ENCODE results near the gene PLAGL1. TPM values are rescaled to one million over a fixed set of nuclear protein-coding genes. Genes with fewer than 3 reads are reported as not detected.
A peak's percentile ranks its signal among the peaks of the same experiment; 100 is the strongest.

PLAGL1 gene
- total and polyA plus RNA-seq, 2 of the 13 experiments (the other 11 are each of a cell fraction or from before 2014, with no cell fraction given), result 0.60 to 2.3 TPM

DNA sequence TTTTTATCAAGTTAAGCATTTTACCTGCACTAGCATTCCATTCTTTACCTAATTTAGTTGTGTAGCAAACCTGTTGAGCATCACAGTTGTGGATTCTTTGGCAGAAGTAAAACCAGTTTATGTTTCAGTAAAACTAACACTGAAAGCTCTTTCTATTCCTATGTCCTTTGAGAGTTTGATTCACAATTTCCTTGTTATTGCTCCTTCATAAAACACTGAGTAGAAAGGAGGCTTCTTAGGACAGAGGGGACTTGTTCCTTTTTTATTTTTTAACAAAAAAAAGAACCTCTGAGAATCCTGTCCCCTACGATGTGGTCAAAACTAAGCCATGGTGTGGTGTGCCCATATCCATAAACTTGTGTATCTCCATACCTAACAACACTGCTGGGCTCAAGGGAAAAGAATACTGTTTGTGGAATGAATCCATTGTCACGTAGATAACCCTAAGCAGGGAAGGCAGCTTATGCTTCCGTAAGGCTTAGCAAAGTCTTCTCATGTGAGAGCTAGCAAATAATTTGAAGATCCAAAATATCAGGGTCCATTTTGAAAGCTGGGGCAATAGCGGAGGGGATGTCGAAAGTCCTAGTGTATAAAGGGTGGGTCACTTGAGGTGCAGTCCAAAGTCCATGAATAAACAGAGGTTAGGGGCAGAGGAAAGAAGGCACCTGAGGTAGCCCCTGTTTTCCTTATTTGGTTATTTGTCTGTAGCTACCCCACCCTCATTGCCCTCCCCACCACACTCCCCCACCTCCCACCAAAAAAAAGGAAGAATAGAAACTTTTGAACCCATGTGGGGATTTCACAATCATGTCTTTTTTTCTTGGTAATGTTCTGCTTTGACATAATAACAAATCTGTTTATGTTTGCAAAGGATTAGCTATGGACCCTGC, 71.0 kb downstream of the PLAGL1 start (continued):
- TF ChIP-seq, protein P1, sequence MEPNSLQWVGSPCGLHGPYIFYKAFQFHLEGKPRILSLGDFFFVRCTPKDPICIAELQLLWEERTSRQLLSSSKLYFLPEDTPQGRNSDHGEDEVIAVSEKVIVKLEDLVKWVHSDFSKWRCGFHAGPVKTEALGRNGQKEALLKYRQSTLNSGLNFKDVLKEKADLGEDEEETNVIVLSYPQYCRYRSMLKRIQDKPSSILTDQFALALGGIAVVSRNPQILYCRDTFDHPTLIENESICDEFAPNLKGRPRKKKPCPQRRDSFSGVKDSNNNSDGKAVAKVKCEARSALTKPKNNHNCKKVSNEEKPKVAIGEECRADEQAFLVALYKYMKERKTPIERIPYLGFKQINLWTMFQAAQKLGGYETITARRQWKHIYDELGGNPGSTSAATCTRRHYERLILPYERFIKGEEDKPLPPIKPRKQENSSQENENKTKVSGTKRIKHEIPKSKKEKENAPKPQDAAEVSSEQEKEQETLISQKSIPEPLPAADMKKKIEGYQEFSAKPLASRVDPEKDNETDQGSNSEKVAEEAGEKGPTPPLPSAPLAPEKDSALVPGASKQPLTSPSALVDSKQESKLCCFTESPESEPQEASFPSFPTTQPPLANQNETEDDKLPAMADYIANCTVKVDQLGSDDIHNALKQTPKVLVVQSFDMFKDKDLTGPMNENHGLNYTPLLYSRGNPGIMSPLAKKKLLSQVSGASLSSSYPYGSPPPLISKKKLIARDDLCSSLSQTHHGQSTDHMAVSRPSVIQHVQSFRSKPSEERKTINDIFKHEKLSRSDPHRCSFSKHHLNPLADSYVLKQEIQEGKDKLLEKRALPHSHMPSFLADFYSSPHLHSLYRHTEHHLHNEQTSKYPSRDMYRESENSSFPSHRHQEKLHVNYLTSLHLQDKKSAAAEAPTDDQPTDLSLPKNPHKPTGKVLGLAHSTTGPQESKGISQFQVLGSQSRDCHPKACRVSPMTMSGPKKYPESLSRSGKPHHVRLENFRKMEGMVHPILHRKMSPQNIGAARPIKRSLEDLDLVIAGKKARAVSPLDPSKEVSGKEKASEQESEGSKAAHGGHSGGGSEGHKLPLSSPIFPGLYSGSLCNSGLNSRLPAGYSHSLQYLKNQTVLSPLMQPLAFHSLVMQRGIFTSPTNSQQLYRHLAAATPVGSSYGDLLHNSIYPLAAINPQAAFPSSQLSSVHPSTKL (CRISPR knock-in tag; IDR thresholded peaks at IDR 0.05), result peak; percentile 34
- no peak for TF ChIP-seq SOX6 (IDR thresholded peaks at IDR 0.05)
- peak; percentile 59 for TF ChIP-seq SOX6 (CRISPR knock-in tag; IDR thresholded peaks at IDR 0.05)
- TF ChIP-seq, protein P2, sequence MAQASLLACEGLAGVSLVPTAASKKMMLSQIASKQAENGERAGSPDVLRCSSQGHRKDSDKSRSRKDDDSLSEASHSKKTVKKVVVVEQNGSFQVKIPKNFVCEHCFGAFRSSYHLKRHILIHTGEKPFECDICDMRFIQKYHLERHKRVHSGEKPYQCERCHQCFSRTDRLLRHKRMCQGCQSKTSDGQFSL (CRISPR knock-in tag; IDR thresholded peaks at IDR 0.05), result no peak
- TF ChIP-seq MAF1 (CRISPR knock-in tag; IDR thresholded peaks at IDR 0.05; ENCODE audit: borderline replicate concordance), result no peak
- no peak for TF ChIP-seq ZNF775 (CRISPR knock-in tag; IDR thresholded peaks at IDR 0.05; ENCODE audit: borderline replicate concordance)
- TF ChIP-seq ZMAT3 (CRISPR knock-in tag; conservative IDR thresholded peaks at IDR 0.05), result no peak
- TF ChIP-seq ZNF570 (CRISPR knock-in tag; IDR thresholded peaks at IDR 0.05; ENCODE audit: borderline replicate concordance), result no peak
- TF ChIP-seq RARA (CRISPR knock-in tag; IDR thresholded peaks at IDR 0.05), result 0 out of 2 replicates have a peak, but pooled peaks have one; percentile 16
- peak; percentile 42; the same call in 1 of the 2 replicates for TF ChIP-seq PITX1 (CRISPR knock-in tag; IDR thresholded peaks at IDR 0.05)
- TF ChIP-seq HNF4A (CRISPR knock-in tag; IDR thresholded peaks at IDR 0.05), result peak; percentile 75
- TF ChIP-seq PTBP1 (IDR thresholded peaks at IDR 0.05; ENCODE audit: low read depth, low read length, poor library complexity, severe bottlenecking), result no peak
- TF ChIP-seq ZNF607 (CRISPR knock-in tag; IDR thresholded peaks at IDR 0.05; ENCODE audit: borderline replicate concordance), result no peak
- peak; percentile 48; the same call in 1 of the 2 replicates for TF ChIP-seq NCOR1 (IDR thresholded peaks at IDR 0.05; ENCODE audit: borderline replicate concordance, low read length)
- 0 out of 2 replicates have a peak, but pooled peaks have one; percentile 22 for TF ChIP-seq POGZ (CRISPR knock-in tag; IDR thresholded peaks at IDR 0.05)
- TF ChIP-seq HNRNPK (IDR thresholded peaks at IDR 0.05; ENCODE audit: low read depth, low read length, poor library complexity, severe bottlenecking), result peak; percentile 32
- TF ChIP-seq, protein P3, sequence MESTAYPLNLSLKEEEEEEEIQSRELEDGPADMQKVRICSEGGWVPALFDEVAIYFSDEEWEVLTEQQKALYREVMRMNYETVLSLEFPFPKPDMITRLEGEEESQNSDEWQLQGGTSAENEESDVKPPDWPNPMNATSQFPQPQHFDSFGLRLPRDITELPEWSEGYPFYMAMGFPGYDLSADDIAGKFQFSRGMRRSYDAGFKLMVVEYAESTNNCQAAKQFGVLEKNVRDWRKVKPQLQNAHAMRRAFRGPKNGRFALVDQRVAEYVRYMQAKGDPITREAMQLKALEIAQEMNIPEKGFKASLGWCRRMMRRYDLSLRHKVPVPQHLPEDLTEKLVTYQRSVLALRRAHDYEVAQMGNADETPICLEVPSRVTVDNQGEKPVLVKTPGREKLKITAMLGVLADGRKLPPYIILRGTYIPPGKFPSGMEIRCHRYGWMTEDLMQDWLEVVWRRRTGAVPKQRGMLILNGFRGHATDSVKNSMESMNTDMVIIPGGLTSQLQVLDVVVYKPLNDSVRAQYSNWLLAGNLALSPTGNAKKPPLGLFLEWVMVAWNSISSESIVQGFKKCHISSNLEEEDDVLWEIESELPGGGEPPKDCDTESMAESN (CRISPR knock-in tag; conservative IDR thresholded peaks at IDR 0.05), result no peak
- no peak for TF ChIP-seq GMEB1 (CRISPR knock-in tag; IDR thresholded peaks at IDR 0.05; ENCODE audit: borderline replicate concordance)
- peak; percentile 3; the same call in 1 of the 2 replicates for TF ChIP-seq SMC3 (IDR thresholded peaks at IDR 0.05; ENCODE audit: low read length)
- TF ChIP-seq GTF2F1 (IDR thresholded peaks at IDR 0.05; ENCODE audit: low read length), result no peak
- peak; percentile 68; the same call in 1 of the 2 replicates for TF ChIP-seq SRF (IDR thresholded peaks at IDR 0.05; ENCODE audit: low read depth, low read length)
